Stimulated activated CD8-positive, alpha-beta memory T cell treated with anti-CD3 and anti-CD28 coated beads, Interleukin-15, amount 100 ng/mL, for 1 hour (primary cell): ENCODE results near the gene HLA-DQB1.
A peak's percentile ranks its signal among the peaks of the same experiment; 100 is the strongest.
"Not testable (repeated sequence)": the region's sequence is repeated elsewhere in the genome, so short reads cannot be mapped to it uniquely, and the experiment has no call there.

ENCODE experiments used
- DNase-seq: peaks from one replicate; pipeline ENCODE4 v3.0.0-alpha.2; 2020; ENCODE audit warnings: low read depth

HLA-DQB1 gene

DNA sequence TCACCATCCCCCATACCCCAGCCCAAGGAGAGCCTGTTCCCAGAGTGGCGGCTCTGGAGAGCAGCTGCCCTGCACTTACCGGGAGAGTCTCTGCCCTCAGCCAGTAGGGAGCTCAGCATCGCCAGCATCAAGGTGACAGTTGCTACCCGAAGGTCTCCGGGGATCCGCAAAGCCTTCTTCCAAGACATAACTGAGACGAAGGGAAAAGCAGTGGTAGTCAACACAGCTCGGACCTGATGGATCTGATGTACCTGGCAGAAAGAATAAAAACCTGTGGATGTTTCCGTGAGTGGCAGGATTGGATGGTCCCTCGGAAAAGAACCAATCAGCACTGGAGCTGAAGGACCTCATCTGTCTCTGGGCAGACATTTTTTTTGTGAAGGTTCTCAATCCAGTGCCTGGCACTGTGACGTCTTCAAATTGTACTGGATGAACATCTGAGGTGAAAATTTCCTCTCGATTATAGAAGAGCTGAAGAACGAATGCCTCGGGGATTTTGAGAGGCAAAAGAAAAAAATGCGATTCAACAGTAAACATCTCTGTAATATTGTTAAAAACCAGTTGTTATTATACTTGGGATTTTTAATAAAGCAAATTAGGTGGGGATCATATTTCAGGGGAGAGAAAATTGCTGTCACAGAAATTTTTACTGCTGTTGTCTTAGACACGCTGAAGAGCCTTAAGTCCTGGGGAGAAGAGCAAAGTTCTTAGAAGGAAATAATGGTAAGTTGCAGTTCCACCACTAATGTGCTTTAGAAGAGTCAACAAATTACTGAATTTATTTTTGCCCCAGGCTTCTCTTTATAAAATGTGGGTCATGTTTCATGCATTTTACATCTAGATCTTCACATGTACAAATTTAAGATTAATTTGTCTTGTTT is at the start of gene HLA-DQB1:
Gene HLA-DQB1 (minus strand): TSS at position 238 of the 881 bp plus-strand sequence. CDS start 50 bp downstream, at position 188.
- peak; percentile 37 for DNase-seq

DNA sequence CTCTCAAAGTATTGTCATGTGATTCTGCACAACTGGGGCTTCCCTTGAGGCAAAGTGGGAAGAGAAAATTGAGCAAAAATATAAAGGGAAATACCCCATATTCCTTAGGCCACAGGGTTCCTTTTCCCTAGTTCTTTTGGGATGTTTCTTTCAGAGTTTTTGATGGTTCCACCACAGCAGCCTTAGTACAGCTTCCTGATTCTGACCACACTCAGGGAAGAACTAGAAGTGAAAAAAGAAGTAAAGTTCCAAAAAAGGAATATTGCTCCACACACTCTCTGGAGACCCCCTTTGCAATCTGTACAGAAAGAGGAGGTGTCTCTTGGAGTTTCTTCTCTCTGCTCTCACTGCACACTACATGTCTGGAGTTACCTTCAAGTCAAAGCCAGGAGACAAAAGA is 46.8 kb upstream of the HLA-DQB1 start:
- DNase-seq, result no peak

DNA sequence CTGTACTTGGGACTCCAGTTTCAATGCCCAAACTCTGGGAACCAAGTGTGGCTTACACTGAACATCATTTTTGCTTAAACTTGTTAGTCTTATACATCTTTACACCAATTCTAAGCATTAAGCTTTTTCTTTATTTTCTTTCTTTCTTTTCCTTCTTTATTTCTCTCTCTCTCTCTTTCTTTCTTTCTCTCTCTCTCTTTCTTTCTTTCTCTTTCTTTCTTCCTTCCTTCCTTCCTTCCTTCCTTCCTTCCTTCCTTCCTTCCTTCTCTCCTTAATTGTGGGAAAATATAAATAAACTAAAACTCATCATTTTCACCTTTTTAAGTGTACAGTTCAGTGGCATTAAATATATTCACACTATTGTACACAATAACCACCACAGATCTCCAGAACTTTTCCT is 43.2 kb upstream of the HLA-DQB1 start:
- no peak for DNase-seq

DNA sequence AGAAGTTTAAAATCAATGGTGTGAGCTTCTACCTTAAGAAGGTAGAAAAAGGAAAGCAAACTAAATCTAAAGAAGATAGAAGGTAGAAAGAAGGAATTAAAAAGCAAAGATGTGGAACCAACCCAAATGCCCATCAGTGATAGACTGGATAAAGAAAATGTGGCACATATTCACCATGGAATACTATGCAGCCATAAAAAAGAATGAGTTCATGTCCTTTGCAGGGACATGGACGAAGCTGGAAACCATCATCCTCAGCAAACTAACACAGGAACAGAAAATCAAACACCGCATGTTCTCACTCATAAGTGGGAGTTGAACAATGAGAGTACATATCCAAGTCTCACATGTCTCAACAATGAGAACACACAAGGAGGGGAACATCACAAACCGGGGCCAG is 38.7 kb upstream of the HLA-DQB1 start:
- DNase-seq, result not testable (repeated sequence)

DNA sequence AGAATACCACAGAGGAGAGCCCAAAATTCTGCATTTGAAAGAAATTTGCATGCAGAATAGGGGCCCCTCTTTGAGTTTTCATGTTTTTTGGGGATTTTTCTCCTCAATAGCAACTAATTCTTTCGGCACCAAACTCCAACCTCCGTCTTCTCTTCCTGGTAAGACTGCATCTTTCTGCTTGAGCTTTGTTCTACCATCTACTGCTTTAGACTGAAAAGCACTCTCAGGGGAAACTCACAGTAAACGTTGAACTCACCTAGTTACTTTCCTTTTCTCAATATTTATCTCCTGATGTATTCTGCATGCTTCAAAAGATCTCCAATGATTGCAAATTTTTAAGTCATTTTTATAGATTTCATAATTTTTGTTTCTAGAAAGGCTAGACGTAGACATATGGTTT is 36.9 kb upstream of the HLA-DQB1 start:
- DNase-seq, result no peak

DNA sequence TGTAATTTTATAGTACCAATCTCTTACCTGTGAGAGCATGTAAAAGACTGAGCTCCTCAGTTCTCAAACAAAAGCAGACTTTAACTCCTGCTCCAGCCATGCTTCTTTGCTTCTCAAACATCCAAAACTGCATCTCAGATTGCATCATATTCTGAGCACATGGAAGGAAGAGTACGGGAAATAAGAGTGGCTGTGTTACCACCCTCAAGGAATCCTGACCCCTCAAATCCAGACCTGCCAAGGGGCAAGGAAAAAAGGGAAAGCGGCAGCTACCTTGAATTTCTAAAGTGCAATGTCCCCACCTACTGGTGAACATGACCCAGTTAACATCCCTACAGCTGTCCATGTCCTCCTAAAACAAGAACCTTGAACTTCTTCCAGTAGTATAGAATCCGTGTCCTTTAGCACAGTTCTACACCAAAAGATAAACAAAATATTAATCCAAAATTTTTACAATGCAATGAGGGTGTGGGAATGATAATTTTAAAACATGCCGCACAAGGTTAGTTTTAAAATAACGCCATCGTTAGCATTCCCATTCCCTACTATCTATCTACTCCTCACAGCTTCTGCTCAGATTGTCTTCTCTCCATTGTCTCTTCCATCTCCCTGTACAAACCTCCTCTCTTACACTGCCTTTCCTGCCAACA is 34.1 kb upstream of the HLA-DQB1 start:
- peak; percentile 8 for DNase-seq

DNA sequence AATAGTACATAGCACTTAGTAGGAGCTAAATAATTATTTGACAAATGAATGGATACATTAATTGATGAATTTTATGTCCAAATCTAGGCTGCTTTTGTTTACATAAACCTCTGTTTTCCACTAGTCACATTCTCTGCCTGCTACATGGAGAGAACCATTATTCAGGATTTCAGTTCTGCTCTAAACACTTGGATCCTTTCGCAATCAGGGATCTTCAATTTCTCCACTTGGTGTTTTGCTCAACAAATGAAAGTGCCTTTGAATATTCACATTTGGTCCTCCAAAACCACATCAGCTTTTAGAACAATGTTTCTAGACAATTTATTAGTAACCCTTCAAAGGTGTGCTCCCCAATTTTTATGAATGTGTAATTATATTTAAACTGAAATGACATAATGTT is 30.6 kb upstream of the HLA-DQB1 start:
- DNase-seq, result no peak

DNA sequence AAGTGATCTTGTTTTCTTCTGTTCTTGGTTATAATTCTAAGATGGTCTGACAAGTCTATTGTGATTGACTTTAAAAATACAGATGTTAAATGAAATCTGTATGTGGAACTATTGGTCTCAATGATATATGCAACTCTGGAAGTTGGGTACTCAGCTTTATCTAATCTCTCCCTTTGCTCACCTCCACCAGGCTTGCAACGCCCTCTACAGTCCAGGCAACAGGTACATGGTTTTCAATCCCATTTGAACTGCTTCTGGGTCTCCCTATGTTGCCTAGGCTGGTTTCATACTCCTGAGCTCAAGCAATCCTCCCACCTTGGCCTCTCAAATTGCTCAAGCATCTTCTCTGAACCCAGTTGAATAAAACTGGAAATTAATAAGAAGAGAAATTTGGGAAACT is 25.6 kb upstream of the HLA-DQB1 start:
- no peak for DNase-seq

DNA sequence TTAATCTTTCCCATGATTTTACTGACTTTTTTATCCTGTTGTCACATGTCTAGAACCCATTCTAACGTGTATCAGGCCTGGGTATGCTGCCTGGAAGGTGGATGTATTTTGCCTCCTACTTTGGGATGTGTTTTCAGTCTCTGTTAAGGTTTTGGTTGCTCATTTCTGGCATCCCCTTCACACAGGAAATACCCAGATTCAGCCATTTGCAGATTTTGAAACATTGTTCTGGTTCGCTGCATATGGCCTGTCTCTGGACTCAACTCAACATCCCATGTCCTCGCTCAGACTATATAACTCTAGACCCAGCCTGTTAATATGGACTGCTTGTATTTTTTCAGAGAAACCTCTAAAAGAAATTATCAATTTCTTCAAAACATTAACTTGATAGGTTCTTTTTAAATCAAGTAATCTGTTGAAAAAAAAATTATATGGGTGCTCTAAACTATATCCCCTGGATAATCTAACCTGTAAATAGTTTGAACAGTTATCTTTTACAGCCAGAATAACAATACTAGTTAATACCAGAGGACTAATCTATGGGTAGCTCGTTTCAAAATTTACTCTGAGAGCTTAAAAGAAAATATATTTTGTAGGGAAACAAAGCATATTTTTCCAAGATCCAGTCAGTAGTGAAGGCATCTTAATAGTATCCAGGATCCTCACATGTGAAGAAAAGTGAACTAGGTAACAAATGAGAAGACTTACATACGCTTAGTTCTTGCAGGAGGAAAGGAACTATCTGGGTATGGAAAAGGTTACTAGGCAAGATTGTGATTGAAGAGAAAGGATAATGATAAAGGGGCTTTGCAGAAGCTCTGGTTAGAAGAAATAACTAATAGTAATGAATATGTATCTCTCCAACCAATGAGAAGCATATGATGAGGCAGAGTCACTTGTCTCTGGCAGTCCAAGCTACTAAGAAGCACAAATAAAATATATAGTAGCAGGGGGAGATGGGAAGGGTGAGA is 23.4 kb upstream of the HLA-DQB1 start:
- no peak for DNase-seq

DNA sequence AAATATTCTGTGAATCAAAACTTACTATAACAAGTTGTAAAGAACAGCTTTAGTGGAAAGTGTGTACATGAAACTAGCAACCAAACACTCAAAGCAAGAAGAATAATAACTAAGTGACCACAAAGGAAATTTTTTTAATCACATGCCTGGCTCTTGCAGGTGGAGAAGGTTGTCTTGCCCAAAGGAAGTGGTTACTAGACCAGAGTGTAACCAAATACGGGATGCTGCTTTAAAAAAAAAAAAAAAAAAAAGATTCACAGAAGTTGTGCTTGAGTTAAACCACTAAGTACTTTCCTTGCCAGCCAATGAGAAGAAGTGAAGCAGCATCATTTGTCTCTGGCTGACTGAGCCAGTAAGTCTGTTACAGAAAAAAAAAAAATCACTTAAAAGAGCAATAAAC is 19.1 kb upstream of the HLA-DQB1 start:
- no peak for DNase-seq

DNA sequence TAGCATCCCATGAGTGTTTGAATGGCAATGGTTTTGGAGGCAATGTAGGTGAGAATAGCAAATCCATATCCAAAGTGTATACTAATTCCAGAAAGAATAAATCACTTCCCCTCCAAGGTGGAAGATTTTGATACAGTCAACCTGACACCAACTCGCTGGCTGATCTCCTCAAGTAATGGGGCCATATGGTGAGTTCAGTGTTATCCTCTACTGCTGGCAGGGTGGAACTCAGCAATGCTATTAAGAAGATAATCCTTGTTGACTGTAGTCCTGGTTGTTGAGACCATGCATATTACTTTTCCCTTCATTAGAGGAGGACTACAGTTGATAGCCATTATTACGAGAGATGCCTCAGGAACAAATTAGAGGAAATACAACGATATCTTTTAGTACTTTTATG is 17.8 kb upstream of the HLA-DQB1 start:
- DNase-seq, result no peak

DNA sequence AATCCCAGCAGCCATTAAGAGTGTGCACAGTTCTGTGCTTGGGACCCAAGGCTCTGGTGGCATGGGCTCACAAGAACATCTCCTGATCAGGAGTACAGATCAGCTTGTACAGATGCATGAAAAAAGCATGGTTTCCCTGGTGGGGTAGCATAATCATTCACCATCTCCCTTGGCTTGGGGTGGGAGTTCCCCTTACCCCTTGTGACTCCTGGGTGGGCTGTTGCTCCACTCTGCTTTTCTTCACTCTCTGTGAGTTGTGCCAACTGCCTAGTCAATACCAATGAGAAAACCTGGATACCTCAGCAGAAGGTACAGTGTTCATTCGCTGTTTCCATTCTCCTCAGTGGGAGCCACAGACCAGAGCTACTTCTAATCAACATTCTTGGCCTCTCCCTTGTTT is 13.6 kb upstream of the HLA-DQB1 start:
- no peak for DNase-seq

DNA sequence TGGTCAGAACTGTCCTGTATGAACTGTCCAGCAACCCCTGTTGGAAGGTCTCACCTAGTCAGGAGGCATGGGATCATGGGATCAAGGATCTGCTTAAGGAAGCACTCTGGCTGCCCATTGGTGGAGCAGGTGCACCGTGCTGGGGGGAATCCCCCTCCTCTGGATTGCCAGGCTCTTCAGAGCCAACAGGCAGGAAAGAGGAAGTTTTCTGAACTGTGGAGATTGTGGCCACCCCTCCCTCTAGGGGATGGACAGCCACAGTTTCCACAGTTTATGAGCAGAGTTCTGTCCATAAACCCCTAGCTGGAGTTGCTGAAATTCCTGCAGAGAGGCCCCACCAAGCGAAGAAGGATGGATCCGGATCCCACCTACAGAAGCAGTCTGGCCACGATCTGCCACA is 13.0 kb upstream of the HLA-DQB1 start:
- no peak for DNase-seq

DNA sequence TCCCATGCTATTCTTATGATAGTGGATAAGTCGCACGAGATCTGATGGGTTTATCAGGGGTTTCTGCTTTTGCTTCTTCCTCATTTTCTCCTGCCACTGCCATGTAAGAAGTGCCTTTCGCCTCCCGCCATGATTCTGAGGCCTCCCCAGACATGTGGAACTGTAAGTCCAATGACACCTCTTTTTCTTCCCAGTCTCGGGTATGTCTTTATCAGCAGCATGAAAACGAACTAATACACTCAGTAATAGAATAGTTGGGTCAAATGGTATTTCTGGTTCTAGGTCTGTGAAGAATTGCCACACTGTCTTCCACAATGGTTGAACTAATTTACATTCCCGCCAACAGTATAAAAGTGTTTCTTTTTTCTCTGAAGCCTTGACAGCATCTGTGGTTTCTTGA is 7.7 kb upstream of the HLA-DQB1 start:
- DNase-seq, result not testable (repeated sequence)

DNA sequence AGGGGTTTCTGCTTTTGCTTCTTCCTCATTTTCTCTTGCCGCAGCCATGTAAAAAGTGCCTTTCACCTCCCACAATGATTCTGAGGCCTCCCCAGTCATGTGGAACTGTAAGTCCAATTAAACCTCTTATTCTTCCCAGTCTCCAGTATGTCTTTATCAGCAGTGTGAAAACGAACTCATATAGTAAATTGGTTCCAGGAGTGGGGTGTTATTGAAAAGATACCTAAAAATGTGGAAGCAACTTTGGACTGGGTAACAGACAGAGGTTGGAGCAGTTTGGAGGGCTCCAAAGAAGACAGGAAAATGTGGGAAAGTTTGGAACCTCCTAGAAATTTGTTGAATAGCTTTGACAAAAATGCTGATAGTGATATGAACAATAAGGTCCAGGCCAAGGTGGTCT is 5.5 kb upstream of the HLA-DQB1 start:
- not testable (repeated sequence) for DNase-seq

DNA sequence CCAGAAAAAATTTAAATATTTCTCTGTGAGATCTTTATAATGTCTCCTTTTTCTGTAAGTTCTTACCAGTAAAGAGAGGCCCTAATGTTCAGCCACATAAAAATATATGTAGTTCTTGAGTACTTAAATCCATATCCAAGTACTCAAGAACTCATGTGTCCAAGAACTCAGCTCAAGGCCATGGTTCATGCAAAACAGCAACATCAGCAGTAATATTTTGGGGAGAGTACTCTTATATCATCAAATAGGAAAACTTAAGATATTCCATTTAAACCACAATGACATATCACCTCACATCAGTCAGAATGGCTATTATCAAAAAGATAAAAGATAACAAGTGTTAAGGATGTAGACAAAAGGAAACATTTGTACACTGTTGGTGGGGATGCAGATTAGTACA is 3.4 kb upstream of the HLA-DQB1 start:
- no peak for DNase-seq

DNA sequence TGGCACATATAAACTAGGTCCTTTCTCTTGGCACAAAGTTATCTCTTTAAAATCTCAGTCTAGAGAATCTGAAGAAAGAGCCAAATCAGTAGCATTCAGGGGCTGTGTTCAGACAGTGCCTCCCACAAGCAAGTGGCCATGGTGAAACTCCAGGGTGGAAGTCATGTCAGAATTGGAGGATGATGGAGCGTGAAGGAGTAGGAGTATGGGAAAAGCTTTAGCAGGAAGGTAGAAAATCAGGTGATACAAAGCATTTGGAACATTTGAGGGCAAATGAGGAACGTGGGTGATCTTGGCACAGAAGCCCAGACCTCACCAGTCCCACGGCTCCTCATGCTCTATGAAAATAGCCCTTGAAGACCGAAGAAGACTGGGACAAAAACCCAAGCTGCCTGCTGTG is 2.8 kb upstream of the HLA-DQB1 start:
- no peak for DNase-seq

DNA sequence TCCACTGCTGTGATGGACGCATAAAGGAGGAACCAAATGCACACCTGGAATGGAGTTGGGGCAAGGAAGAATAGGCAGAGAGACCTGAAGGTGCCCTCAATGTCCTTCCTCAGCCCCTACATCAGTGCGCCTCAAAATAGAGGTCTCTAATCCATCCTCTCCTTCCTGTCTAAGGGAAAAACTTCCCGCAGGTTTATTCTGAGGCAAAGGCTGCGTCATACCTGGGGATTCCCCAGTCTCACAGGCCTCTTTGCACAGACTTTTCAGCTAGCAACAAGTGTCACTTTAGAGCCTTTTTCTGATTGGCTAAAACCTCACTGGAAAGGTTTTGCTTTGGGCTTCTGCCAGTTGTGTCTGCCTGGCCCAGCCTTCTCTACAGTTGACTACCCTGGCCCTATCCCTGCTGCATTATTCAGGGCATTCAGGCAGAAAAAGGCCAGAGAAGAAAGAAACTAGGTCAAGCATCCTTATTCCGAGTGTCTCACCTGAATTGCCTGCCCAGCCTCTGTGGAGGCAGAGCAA is 1.8 kb upstream of the HLA-DQB1 start:
- no peak for DNase-seq

DNA sequence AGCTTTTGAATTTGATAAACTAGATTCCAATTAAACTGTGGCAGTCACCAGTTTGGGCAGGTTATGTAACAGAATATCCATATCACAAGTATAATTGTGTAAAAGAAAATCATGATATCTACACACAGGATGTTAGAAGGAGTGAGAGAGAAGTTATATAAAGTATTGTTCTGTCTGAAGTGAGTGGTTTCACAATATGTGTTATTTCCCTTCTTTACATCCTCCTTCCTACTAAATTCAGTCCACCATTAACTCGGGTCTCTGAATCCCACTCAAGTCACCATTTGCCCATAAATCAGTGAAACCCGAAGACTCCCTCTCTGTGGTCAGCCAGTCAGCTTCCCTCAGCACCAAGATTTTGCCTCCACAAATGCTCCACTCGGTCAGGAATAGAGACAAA is 796 bp downstream of the HLA-DQB1 start:
- DNase-seq, result no peak

DNA sequence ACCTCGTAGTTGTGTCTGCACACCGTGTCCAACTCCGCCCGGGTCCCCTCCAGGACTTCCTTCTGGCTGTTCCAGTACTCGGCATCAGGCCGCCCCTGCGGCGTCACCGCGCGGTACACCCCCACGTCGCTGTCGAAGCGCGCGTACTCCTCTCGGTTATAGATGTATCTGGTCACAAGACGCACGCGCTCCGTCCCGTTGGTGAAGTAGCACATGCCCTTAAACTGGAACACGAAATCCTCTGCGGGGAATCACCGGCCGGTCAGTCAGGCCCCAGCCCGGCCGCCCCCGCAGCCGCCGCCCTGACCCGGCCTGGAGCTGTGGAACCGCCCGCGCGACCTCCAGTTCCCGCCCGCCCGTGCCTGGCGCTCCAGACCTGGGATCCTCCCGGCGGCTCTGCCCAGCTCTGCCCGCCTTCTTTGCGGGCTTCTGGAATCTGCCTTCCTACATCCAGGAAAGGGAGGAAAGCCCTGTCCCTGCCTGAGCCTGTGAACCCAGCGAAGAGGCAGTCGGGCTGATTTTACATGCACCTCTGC is 1.6 kb downstream of the HLA-DQB1 start:
- no peak for DNase-seq

DNA sequence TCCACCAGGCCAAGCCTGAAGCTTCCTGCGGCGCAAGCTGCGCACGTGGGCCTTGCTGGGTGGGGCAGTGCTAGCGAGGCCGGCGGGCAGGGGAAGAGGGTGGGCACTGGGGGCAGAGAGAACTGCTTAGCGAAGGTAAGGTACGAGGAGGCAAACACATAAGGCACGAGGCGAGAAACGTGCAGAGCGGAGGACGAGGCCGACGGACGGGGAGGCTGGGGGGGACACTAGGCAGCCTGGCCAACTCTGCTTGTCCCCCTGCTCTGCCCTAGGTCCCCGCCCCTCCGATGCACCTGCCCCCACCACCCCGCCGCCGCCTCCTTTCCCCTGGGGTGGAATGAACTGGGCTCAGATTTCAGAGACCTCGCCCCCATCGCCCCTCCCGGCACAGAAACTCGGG is 2.1 kb downstream of the HLA-DQB1 start:
- DNase-seq, result no peak

DNA sequence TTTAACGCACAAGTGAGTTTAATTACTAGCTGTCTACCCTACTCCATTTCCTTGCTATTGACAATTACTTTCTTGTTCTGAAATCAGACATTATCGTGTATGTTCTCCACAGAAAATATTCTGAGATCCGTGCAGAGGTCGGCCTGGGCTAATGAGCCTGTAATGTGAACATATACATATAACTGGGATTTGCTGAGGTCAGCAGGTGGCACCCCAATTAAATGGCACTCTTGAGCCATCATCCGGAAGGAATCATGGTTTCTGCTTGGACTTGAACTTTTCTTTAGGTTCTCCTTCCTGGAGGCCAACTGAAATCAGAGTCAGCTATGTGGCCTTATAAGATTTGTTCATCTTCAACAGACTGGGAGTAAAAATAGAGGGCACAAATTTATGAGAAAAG is 3.6 kb downstream of the HLA-DQB1 start:
- DNase-seq, result no peak
